Measurements from ENCODE around the gene IL36A.

- TF ChIP-seq SP2 (tag by site-specific recombination; IDR thresholded peaks at IDR 0.05) (no peak), CTCF (tag by site-specific recombination; IDR thresholded peaks at IDR 0.05) (no peak), PRDM2 (tag by site-specific recombination; IDR thresholded peaks at IDR 0.05; ENCODE audit: borderline replicate concordance) (no peak)
These were observed 8.6 kb upstream of the IL36A start for GRCh38 chr2:112996635-112997034.
